ENCODE measurements around the gene YTHDF1. TPM values are rescaled to one million over a fixed set of nuclear protein-coding genes. Genes with fewer than 3 reads are reported as not detected.

The YTHDF1 gene
- total RNA-seq, 1 experiment from 2014 or later, result 22.5 TPM

GRCh38 chr20:63210011-63210605 is 5.8 kb downstream of the YTHDF1 start:
- DNase-seq (ENCODE audit: low read depth), result no peak

- no peak for DNase-seq (ENCODE audit: low read depth)
These were observed 7.5 kb downstream of the YTHDF1 start for GRCh38 chr20:63208346-63208909.

- DNase-seq (ENCODE audit: low read depth), result peak; percentile 60
These were observed 9.1 kb downstream of the YTHDF1 start for GRCh38 chr20:63206878-63207277.

- DNase-seq (ENCODE audit: low read depth), result no peak
These were observed 10.0 kb downstream of the YTHDF1 start for GRCh38 chr20:63205896-63206295.

- DNase-seq (ENCODE audit: low read depth), result no peak
These were observed 11.6 kb downstream of the YTHDF1 start for GRCh38 chr20:63204362-63204761.

GRCh38 chr20:63202811-63203526 is 13.0 kb downstream of the YTHDF1 start:
- no peak for DNase-seq (ENCODE audit: low read depth)

GRCh38 chr20:63202021-63202420 is 13.9 kb downstream of the YTHDF1 start:
- no peak for DNase-seq (ENCODE audit: low read depth)

- DNase-seq (ENCODE audit: low read depth), result no peak
These were observed 17.3 kb downstream of the YTHDF1 start for GRCh38 chr20:63198606-63199005.

- DNase-seq (ENCODE audit: low read depth), result no peak
These were observed 19.0 kb downstream of the YTHDF1 start for GRCh38 chr20:63196768-63197470.

GRCh38 chr20:63194797-63195173 is 21.1 kb downstream of the YTHDF1 start:
- DNase-seq (ENCODE audit: low read depth), result no peak

- no peak for DNase-seq (ENCODE audit: low read depth)
These were observed 21.7 kb downstream of the YTHDF1 start for GRCh38 chr20:63194007-63194796.

- DNase-seq (ENCODE audit: low read depth), result no peak
These were observed 23.2 kb downstream of the YTHDF1 start for GRCh38 chr20:63192721-63193120.

- peak; percentile 76 for DNase-seq (ENCODE audit: low read depth)
These were observed 24.5 kb downstream of the YTHDF1 start for GRCh38 chr20:63191400-63191799.

- DNase-seq (ENCODE audit: low read depth), result no peak
These were observed 25.1 kb downstream of the YTHDF1 start for GRCh38 chr20:63190828-63191227.

GRCh38 chr20:63189846-63190559 is 25.9 kb downstream of the YTHDF1 start:
- DNase-seq (ENCODE audit: low read depth), result no peak

- DNase-seq (ENCODE audit: low read depth), result no peak
These were observed 26.6 kb downstream of the YTHDF1 start for GRCh38 chr20:63189322-63189642.

GRCh38 chr20:63188641-63189321 is 27.1 kb downstream of the YTHDF1 start:
- no peak for DNase-seq (ENCODE audit: low read depth)

- no peak for DNase-seq (ENCODE audit: low read depth)
These were observed 27.8 kb downstream of the YTHDF1 start for GRCh38 chr20:63188159-63188442.

GRCh38 chr20:63187338-63188158 is 28.4 kb downstream of the YTHDF1 start:
- no peak for DNase-seq (ENCODE audit: low read depth)

Measured in Daoy (cell line).